NCI-H2196 (cell line): Measurements from ENCODE around the gene CDH13.

Experiments used
- DNase-seq: peaks from one replicate; lab custom pipeline; 2025; ENCODE audit not compliant: unreplicated experiment; lab: John Stamatoyannopoulos, UW

Gene CDH13

DNA sequence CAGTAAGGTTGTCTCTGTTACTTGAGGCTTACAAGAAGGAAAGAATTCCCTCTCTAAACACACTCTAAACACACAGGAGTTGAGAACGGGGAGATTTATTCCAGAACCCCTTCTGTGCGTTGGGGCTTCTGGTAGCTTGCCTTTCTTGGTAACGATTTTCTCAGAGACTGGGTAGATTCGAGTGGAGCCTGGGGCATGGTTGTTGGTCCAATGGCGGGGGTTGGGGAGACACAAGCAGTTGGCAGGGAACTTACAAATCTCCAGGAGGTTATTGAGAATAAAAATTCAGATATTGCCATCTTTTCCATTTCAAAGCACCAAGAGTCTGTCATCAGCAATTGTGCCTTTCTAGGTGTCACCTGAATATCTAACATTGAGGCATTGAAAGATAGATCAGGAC is 251.7 kb downstream of the CDH13 start:
- no peak for DNase-seq

DNA sequence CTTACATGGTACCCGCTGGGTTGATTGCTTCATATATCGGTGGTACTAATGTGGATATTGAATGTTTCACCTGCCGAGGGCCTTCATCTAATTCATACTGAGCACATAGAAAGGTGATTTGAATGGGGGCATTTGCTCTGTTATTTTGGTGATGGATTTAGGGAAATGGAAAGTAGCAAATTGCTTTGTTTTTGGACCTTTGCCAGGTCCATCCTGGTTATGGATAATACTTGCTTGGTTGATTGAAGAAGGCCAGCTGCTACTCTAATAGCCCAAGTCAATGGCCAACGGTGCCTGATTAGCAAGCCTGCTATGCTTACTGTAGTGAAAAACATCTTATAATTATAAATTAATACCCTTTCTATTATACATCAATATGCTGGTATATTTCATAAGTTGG is 253.6 kb downstream of the CDH13 start:
- DNase-seq = no peak

DNA sequence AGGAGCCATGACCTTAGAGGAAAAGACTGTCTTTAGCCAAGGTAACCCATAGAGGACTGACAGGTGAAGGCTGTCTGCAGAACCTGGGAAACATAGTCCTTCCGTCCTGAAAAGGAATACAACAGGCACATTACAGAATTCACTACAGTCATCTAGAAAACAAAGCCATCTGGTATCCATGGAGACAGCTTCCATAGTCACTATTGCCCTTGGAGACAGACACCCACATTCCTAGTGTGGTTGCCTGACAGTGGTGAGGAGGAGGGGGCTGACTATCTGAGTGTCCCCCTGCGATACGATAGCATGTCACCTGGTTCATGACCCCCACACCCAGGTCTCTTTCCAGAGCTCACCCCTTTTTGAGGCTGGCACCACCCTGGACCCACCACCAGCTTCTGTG is 254.7 kb downstream of the CDH13 start:
- DNase-seq = no peak

DNA sequence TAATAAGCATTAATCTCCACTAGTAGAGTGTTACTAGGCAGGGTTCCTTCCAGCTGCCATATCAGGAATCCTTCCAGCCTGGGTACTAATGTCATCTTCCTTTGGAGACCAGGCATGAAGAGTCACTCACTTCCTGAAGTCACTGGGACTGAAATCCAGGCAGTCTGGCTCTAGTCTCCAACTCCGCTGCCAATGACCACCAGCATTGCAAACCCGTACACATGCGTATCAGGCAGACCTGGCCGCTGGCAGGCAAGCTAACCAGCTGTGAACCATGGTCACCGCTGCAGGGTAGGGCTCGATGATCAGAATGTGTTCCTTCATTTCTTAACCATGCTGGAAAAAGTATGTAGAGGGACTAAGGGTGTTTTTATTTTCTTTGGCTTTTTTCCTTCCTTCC is 255.5 kb downstream of the CDH13 start:
- no peak for DNase-seq

DNA sequence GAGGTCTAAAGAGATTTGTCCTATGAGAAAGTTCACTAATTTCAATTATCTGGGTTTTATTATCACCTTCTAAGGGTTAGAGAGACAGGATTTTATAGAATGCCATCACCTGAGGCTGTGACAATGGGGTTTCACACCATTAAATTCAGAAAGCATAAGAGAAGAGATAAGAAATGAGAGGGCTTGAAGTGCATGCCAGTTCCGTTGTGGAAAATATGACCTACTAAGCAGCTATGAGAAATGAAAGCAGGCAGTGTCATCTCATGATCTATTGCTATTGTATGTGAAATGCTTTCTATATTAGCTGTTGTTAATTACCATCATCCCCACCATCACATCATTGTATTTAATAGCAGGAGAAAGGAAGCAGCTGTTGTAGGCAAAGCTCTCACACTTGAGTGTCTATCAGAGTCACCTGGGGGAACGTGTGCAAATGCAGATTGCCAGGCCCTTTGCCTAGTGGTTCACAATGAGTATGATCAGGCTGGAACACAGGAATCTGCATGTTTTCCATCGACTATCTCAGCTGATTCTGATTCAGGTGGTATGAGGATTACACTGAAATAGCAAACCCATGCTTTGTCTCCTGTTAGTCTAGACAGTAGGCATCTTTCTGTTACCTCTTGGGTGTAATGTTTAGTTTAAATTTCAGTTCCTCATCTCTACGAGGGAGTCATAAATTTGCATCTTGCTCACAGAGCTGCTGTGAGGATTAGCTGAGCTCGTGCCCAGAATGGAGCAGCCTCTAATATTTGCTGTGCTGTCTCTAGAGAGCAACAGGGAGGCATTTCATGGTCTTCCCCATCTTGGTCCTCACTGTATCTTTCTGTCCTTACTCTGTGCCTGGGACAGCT is 256.4 kb downstream of the CDH13 start:
- DNase-seq = no peak

DNA sequence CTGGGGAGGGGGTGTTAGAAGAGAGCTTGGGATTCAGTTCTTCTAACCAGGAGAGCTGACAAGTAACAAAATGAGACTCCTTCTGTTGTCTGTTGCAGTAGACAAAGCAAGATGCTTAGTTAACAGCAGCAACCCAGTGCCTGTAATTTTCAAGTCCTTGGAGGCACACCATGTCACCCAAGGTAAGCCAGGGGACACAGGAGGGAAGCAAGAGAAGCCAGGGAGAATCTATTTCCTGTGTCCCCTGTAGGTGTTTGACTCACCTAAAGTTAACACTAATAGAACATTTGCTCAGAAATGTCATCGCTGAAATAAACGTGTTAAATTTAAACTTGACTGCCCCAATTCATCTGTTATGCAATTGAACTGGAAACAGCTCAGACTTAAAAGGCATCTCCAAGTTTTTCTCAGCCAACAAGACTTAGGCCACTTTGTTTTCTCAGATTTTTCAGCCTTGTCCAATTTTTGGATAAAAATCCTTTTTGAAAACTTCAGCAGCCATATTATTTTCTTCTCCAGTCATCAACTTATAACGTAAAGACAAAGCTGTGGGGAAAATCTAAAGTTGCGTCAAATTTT is 257.6 kb downstream of the CDH13 start:
- DNase-seq = no peak

DNA sequence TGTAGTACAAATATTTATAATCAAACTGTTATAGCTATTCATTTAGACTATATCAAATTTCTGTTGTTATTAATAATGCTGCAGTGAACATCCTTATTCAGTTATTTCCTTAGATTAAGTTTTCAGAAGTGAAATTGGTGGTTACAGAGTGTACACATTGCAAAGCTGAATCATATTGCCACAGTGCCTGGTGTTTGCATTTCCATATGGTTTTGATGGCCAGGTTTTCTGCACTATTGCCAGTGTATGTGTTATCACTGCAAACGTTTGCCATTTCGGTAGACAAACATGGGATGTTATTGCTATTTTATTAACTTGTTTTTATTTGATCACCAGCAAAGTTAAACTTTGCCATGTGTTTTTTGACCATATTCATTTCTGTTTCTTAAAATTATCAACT is 259.4 kb downstream of the CDH13 start:
- no peak for DNase-seq

DNA sequence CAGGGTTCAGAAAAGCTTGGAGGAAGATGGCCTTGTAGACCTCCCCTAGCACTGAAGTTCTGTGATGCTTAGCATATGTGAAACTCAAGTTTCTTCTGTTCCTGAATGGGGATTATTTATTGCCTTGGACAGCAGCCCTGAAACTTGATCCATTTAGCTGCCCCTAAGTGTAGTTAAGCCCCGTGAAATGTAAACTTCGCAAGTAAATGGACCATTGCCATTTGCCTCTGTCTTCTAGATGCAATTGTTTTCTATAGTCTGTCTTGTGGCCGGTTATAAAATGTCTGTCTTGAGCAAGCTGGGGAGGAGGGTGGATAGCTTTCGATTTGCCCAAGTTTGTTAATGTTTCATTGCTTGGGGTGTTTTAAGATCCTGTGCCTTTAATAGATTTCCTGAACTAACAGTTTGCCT is 261.8 kb downstream of the CDH13 start:
- no peak for DNase-seq

DNA sequence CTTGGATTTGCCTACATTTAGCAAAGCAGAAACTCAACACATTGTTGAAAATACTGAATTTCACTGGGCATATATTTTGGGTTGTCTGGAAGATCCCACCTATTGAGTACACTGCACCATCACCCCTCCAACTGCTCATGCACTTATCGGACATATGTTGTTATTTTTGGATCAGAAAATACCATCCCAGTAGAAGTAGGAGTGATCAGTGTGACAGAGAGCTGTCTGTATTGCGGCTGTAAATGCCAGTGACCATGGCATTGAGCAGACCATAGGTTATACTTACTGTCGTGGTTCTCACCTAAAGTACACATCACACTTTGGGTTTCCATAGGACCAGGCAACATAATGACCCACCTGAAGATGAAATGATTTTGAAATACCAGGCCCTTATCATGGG is 264.7 kb downstream of the CDH13 start:
- DNase-seq = no peak

DNA sequence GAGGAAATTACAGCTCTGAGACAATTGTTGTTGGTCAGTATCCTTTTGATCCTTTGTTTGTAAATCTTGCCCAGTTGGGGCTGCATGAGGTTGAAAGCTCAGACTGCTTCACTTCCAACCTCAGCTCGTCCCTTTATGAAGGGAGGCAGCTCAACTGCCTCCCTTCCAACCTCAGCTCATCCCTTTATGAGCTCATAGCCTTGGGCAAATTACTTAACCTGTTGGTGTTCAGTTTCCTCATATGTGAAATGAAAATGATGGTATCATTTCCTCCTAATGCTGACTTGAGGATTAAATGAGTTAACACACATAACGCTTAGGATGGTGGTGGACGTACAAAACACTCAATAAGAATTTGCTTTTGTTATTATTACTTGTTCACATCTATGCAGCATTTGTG is 265.1 kb downstream of the CDH13 start:
- DNase-seq = no peak

DNA sequence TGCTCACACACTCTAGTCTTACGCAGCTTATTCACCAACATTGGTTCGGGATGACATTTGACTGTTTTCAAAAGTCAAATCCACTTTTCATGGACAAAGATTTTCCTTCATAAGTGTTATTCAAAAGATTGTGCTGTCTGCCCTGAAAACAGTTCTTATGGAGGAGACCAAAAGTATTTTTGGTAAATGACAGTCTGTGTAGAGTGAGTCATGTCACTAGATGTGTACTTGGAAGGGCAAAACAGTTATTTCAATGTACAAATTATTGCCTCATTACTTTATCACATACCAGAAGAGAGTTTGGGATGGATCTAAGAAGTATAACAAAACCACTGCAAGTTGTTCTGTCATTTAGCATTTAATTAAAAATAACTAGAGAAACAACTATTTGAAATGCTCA is 265.6 kb downstream of the CDH13 start:
- no peak for DNase-seq

DNA sequence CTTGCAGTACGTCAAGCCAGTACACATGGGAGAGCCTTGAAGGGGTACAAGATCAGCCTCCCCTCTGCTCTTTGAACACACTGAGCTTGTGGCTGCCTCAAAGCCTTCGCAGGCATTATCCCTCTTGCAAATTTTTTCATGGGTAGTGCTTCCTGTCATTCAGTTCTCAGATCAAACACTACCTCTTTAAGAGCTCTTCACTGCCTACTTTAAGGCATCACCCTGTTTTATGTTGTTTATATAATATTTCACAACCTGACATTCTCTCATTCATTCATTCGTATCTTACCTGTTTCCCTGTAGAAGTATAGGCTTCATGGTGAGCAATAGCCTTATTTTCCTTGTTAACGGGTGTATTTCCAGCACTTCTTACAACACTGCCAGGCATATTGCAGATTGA is 269.1 kb downstream of the CDH13 start:
- DNase-seq = no peak

DNA sequence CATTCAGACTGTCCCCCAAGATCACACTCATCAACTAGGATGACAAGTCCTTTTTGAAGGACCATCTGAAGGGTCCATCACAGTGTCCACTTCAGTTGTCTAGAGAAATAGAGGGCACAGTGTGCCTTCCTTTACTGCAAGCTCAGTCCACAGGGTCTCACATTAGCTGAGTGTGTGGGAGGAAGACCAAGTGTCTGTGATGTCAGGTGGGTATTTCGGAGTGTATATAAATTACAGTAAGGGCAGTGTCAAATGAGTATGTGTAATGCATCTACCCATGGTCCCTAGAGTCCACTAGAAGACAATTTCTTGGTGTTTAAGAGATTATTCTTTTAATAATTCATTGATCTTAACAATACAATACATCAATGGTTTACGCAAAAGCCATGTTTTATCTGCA is 272.2 kb downstream of the CDH13 start:
- DNase-seq = no peak

DNA sequence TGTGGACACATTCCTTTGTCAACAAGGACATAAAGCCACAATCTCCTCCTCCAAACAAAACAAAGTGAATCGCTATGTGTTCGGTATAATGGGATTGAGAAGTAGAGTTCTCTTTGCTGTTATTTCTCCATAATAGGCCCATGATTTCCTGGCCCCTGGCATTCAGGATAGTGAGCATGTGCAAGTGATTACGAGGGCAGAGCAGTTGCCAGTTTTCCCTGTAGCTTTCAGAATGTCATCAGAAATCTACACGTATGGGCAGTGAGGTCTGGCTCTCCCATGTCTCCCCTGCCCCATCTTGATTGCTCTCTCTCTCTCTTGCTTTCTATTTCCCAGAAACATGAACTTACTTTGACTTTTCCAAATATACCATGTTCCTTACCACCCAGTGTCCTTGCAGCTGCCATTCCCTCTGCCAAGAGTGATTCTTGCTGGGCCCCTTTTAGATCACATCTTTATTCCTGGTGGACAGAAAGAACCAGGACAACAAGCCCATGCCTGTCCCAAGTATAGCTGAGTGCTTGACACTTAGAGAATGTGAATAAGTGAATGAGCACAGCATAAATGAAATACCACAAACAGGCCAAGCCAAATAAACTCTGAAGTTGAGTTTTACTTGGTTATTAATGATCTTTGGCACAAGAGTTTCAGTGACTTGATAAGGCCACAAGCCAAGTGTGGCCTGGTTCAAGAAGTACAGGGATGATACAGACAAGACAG is 273.1 kb downstream of the CDH13 start:
- no peak for DNase-seq

DNA sequence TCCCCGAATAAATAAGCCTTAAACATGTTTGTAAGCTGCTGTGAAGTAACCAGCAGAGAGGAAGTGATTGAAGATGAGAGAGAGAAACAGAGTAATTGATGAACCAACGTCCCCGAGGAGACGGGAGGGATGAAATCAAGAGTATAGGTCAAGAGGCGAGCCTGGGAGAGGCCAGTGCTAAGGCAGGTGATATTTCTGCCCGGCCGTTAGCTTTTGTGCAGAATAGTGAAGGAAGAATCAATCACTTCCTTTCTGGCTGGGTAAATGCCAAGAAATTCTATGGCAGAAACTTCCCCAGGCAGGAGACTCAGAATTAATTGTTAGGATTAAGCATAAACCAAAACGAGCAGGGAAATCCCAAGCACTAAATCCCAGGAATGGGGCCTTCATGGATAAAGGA is 273.8 kb downstream of the CDH13 start:
- no peak for DNase-seq

DNA sequence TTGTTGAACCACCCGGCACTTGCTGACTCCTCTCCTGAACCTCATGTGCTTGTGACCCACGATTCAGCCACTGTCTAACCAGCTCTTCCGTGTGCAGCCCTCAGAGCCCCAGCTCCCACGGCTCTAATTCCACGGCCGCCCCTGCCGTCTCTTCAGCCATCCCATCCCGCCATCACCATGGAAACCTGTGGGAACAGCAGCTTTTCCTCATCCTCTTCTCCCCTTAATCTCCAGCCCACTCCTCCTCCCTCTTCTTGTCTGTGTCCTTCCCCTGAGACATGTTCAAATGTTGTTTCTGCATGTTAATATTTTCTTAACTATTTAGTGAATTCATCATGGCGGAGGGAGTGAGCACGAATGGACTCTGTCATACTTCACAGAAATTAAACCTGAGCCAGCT is 285.2 kb downstream of the CDH13 start:
- DNase-seq = no peak

DNA sequence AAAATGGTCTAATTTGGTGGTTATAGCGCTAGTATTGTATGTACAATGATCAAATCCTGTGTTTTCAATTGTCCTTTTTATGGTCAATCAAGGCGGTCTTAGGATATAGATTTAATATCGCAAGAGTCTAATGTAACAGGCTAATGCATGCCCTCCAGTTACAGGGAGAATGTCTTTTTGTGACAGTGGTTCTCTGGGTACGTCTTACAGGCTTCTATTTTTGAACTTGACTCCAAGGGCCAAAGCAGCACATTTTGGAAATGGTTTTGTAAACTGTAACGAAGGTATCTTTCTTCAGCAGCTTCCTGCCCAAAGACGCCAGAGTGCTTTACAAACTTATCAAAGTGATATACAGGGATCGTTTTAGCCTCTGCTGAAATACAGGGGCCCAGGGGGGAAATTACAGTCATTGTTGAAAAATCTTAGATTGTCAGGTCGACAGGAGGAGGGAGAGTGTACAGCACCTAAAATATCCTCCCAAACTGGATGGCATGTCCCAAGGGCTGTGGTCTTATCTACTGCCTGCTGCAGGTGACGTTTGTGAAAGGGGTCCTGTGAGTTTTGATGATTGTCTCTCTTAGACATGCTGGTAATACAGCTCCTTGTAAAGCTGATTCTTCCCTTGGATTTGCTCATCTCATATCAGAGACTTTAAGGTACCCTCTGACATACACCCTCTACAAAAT is 288.5 kb downstream of the CDH13 start:
- DNase-seq = no peak

DNA sequence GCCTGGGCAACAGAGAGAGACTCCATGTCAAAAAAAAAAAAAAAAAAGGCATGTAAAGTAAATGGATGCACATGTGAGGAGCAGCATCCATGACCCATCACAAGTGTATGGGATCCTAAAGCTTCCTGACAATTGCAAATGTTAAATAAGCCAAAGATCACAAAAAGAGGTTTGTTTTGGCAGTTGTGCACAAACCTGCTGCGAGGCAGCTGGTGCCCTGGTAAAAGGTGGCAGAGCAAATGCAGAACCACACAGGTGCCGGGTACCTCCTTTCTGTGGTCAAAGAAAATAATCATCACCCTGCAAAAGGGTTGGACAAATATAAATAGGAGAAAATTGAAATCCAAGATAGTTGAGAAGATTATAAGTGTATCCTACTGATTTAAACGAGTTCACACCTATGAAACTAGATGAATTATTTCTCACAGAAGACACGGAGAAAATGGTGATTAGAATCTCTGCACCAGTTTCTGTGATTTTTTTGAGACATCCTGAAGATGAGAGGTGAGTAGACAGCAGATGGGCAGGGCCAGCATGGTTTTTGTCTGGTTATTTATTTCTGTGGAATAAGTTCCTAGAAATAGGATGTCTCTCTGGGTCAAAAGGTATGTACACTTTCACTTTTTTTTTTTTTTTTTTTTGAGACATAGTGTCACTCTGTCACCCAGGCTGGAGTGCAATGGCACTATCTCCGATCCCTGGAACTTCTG is 291.3 kb downstream of the CDH13 start:
- DNase-seq = no peak

DNA sequence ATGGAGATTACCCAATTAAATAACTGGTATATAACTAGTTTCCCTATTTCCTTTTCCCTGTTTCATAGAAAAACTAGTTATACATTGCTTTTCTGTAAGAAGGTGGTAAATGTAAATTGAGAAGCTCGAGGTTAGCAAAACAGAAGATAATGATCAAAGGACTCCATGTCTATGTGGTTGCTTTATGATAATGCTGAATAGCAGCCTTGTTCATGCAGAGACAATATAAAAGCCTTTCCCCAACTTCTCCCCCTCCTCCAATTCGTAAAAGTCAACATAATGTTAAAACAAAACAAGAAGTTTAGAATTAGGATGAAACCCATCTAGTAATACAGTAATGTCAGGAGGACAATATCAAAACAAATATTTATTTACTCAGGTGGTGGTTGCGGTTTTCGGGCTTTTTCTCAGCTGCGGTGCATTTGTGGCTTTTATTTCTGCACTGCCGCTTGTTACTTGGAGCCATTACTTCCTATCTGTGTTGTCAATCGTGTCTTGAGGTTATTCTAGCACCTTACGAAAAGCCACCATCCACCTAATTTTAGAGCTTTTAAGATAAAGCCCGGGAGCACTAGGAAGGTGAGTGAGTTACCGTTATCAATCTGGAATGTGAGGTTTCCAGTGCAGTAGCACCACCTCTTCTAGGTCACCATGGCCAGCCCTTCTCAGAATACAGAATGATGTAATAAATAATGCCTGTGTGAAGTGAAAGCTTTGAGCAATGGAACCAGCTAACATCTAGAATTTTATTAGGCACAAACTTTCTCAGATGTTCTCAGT is 297.5 kb downstream of the CDH13 start:
- no peak for DNase-seq

DNA sequence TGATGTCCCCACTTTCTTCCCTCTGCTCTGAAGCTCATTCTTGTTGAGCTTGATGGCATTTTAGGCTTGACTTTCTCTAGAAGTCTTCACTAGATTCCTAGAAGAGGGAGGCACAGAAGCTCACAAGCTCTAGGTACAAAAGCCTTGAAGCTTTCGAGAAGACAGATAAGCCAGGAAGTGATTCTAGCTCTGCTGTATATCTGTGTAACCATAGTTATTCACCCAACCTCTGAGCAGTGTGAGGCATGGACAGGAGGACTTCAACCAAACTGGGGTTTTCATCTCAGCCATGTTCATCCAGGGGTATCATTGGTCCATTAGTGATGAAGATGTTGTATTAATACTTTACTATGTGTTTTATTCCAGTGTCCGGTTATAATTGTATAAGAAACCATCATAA is 299.7 kb downstream of the CDH13 start:
- DNase-seq = no peak
